Stimulated activated CD8-positive, alpha-beta memory T cell treated with anti-CD3 and anti-CD28 coated beads, Interleukin-4, amount 100 ng/mL, for 1 hour (primary cell): ENCODE data around the gene SPDYE2.
"Not testable (repeated sequence)": the region's sequence is repeated elsewhere in the genome, so short reads cannot be mapped to it uniquely, and the experiment has no call there.

ENCODE experiments used
- DNase-seq, 2 donors: peaks; one replicate each; pipeline ENCODE4 v3.0.0-alpha.2; 2020; ENCODE audit warnings: low read depth in 2 of 2, low spot score in 1 of 2

The SPDYE2 gene, protein sequence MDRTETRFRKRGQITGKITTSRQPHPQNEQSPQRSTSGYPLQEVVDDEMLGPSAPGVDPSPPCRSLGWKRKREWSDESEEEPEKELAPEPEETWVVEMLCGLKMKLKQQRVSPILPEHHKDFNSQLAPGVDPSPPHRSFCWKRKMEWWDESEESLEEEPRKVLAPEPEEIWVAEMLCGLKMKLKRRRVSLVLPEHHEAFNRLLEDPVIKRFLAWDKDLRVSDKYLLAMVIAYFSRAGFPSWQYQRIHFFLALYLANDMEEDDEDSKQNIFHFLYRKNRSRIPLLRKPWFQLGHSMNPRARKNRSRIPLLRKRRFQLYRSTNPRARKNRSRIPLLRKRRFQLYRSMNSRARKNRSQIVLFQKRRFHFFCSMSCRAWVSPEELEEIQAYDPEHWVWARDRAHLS

DNA sequence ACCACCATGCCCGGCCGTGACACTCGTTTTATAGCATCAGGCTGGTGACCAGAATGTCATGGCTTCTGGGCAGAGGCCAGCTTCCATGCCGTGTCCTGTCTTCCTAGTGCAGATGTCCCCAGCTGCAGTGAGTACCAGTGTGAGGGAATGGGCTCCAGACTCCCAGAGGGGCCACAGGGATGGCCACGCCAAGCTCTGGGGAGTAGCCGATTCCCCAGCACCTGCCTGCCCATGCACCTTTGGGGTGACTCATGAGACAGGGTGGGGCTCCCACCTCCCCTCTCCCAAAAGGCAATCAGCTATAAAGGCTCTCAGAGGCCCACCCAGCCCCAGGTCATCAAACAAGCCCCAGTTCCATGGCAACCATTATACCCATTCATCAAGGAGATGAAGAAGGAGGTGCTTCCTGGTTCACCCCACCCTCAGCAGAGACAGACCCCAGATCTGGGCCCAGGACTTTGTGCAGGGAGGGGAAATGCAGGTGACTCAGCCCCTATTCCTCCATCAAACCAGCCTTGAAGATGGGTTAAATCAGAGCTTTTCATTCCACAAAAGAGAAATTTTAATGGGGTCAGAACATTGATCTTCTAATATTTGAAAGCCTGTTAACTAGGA, at the start of gene SPDYE2:
Gene SPDYE2, plus strand, starts transcription at position 419 of the 615 bp plus-strand sequence. CDS start 2,030 bp downstream, outside the sequence.
- DNase-seq = not testable (repeated sequence)

DNA sequence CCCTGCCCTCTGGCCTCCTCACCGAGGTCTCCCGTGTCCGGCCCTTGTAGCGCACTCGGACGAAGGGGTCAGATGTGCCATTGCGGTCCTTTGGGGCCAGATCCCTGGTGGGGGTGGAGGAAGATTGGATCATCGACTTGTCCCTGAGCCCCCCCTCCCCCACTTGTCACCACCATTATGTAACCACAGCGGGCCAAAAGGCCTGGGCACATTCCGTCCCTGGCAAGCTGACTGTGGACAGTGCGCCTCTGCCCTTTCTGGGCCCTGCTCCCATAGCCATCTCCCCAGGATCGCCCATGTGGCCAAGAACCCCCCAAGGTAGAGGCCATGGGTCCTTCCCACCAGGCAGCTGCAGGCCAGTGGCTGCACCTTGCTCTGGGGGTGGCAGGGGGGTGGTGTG, 47.9 kb upstream of the SPDYE2 start:
- DNase-seq = not testable (repeated sequence)

DNA sequence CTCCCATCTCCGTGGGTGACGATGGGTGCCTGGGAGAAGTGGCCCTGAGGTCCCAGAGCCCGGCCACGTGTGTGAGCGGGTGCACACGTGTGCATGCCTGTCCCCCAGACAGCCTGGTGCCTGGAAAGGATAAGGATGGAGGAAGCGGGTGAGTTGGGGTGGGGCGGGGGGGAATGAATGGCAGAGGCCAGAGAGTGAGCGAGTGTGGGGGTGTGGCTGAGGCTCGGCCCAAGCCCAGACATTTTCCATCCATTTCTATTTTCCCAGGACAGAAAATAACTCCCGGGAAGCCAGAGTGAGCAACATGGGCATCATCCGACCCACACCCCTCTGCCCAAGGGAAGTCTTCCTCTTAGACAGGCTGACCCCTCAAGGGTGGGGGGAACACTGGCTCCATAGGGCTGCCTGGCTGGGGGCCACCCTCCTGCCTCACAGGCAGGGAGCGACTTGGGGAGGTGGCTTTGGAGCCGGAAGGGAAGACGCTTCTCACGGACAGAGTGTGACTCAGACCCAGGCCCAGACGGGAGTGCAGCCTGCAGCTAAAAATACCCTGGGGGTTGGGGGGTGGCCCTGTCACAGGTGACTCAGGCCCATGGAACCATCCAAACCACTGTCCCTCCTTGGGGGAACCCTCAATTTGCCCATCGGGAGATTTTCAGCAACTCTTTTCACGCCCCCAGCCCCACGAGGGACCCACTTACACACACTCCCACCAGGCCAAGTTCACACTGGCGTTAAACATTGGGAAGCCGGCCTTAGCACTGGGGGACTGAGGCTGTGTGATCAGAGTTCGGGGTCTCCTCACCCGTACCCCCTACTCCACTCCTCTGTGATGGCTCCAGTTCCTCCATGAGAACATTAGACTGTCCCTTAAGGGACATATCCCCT, 45.5 kb upstream of the SPDYE2 start:
- DNase-seq = not testable (repeated sequence)

DNA sequence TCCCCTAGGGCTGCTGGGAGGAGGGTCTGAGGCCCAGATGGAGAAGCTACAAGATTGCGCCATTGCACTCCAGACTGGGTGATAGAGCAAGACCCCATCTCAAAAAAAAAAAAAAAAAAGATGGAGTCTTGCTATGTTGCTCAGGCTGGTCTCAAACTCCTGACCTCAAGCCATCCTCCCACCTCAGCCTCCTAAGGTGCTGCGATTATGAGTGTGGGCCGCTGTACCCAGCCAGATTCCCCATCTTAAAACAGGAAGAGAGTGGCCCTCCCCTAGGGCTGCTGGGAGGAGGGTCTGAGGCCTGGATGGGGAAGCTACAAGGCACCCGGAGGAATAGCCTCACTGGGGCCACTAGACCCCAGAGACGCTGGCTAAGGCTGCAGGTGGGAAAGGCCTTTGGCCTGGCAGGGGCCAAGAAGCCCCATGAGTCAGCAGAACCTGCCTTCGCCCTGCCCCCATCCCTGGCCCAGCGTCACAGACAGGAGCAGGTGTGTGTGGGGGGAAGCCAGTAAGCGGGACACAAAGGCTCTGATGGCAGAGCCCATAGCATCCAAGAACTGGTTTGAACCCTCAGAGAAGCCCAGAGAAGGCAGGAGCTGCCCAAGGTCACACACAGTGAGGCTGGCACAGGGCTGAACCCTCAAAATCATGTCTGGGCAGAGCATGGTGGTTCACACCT, 43.5 kb upstream of the SPDYE2 start:
- DNase-seq = not testable (repeated sequence)

DNA sequence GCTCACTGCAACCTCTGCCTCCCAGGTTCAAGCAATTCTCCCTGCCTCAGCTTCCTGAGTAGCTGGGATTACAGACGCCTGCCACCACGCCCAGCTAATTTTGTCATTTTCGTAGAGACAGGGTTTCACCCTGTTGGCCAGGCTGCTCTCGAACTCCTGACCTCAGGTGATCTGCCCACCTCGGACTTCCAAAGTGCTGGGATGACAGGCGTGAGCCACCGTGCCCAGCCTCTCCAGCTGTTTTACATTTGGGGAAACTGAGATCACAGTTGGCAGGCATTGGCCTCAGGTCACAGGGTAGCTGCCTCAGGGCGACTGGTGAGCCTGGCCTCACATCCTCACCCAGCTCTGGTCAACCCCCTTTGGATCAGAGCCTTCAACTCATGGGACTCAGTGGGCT, 40.5 kb upstream of the SPDYE2 start:
- not testable (repeated sequence) for DNase-seq

DNA sequence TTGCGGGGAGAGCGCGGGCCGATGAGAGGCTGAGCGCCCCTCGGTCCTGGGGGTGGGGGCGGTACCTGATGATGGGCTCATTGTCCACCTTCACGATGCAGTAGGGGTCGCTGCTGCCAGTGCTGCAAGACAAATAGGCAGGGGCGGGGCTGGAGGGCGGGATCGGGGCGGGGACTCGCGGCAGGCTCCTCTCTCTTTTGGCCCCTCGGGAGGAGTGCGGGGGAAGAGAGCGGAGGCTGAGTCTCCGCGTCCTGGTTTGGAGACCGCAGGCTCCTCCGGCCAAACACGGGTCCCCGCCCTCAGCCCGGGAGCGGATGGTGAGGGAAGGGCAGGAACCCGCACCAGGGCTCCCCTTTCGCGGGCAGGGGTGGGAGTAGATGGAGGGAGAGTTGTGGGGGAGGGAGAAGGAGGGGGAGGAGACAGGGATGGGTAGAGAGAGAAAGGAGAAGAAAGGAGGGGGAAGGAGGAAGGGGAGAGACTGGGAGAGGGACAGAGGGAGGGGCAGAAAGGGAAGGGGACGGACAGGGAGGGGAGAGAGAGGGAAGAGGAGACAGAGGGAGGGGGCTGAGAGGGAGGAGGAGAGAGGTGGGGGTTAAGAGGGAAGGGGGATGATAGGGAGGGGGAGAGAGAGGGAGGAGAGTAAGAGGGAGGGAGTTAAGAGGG, 39.0 kb upstream of the SPDYE2 start:
- not testable (repeated sequence) for DNase-seq

DNA sequence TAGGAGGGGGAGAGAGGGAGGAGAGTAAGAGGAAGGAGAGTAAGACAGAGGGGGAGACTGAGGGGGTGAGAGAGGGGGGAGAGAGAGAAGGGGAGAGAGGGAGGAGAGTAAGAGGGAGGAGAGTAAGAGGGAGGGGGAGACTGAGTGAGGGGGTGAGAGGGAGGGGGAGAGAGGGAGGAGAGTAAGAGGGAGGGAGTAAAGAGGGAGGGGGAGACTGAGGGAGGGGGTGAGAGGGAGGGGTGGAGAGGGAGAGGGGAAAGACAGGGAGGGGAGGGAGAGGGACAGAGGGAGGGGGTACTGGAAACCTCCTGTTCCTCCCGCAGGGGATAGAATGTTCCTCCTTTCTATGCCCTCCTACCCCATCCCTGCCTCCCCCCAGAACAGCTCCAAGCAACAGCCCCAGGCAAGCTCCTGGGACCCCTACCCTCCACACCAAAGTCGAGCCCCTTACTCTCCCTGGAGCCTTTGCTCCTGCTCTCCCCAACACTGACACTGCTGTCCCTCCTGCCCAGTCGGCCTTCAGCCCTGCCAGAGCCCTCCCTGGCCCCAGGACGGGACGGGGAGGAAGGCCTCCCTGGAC, 38.3 kb upstream of the SPDYE2 start:
- not testable (repeated sequence) for DNase-seq

DNA sequence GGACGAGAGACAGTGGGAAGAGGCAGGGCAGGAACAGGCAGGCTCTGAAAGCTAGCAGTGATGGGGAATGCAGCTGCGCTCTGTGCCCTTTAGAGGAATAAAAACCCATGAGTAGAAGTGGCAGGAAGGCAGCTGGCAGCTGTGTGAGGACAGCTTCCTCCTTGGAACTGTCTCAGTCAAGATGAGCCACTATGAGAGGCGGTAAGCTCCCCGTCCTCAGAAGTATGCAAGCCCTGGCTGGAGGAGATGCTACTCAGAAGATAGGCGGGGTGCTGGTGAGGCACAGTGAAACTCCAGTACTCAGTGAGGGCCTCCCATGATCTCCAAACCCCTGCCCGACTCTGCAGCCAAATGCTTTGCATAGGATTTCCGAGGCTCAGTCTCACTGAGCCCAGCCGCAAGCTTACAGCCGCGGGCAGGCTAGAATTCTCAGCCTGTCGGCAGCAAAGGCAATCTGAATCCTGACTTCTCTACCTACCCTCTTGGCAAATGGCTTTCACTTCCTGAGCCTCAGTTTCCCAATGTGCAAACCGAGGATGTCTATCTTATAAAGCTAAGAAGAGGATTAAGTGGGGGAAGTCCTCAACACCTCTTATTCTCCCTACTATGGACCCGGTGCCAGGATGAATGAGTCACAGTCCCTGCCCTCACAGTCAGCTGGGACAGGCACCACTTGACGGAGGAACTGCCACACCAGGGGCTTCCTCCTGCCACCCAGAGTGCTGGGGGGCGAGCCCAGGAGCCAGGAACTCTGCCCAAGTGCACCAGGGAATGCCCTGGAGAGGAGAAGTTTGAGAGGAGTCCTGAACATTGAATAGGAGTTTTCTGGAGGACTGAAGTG, 35.9 kb upstream of the SPDYE2 start:
- not testable (repeated sequence) for DNase-seq

DNA sequence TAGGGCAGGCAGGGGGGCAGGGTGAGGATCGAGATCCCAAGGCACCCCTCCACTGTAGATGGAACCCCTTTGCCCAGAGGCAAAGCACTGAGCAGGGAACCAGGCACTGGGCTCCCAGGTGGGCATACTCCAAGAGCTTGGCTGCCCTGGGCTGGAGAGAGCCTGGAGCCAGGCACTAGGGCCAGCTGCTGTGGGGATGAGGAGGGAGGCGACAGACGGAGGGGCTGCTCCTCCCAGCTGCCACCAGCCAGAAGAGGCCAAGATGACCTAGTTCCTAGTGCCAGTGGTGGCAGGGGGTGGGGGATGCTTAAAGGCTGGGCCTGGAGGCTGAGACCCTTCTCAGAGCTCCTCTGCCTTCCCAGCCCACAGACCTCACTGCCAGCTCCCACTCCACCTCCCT, 35.1 kb upstream of the SPDYE2 start:
- DNase-seq = not testable (repeated sequence)

DNA sequence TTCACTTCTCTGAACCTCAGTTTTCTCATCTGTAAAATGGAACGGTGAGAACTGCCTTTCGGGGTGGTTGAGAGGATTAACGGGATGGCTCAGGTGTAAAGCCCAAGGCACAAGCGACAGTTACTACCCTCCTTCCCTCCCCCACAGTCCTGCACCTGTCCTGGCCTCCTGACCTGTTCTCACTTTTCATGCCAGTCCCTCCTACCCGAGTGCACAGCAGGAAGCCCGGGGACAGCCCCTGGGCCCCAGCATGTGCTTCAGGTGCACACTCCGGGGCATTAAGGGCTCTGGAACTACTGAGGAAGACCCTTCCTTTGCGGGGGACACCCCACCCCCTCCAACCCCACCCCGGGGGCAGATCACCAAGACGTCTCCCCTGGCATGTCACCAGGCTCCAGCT, 34.1 kb upstream of the SPDYE2 start:
- DNase-seq = not testable (repeated sequence)

DNA sequence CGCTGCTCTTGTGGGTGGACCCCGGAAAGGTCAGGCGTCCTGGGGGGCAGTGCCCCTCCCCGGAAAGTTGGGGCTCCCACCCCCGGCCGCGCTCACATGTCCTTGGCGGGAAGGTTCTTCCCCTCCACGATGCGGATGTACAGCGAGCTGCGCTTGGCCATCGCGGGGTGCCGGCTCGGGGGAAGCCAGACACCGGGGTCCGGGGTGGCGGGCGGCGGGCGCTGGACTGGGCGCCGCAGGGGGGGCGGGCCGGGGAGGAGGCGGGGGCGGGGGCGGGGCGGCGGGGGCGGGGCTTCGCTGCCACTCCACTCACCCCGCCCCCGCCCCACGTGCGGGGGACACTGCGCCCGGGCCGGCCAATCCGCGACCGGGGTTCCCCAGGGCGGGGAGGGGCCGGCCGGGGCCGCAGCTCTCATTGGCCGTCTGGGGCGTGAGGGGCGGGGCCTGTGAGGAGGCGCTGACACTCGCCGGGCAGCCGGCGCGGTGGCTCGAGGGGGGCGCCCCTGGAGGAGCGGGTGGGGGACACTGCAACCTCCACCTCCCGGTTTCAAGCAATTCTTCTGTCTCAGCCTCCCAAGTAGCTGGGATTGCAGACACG, 33.4 kb upstream of the SPDYE2 start, which contains the start of gene RASA4B:
Gene RASA4B, minus strand, starts transcription at position 228 of the 598 bp plus-strand sequence. Its CDS starts 67 bp downstream, at position 161.
- not testable (repeated sequence) for DNase-seq

DNA sequence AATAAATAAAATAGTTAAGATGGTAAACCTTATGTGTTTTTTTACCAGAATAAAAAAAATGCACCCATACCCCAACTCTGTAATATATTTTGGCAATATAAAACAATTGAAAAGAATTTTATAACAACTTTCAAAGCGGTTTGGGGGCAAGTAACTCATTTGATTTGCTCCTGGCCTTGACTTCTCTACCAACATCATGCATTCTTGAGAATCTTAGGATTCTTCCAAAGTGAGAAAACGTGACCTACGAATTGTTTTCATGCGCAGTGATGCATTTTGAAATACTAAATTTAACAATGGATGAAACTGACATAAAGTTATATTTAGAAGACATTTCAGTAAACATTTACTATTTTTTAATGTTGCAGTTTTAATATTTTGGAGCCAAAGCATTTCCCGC, 30.2 kb upstream of the SPDYE2 start:
- DNase-seq = not testable (repeated sequence)

DNA sequence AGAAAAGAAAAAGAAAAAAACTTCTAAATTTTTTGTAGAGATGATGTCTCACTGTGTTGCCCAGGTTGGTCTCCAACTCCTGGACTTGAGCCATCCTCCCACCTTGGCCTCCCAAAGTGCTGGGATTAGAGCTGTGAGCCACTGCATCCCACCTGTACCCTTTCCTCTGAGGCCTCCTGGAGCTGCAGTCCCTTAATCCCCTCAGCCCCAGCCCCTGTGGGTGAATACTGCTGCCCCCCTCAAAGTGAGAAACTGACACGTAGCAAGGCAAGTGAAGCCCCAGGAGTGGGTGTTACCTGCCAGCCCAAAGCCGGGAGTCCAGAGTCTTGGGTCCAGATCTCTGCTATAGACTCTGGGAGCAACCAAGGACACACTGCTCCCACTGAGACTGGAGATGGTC, 26.2 kb upstream of the SPDYE2 start:
- DNase-seq = not testable (repeated sequence)

DNA sequence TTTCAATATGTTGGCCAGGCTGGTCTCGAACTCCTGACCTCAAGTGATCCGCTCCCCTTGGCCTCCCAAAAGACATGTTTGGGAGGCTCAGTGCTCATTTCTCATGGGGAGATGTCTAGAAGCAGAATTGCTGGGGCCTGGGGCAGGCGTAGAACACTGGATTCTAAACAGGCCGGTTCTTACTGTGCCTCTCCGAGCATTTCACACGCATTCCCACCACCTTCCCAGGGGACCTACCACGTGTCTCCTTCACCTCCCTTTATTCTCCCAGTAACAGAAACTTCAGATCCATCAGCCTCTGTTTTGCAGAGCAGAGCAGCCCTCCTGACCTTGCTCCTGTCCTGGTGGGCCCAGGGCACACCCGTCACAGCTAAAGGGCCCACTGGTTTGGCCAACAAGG, 23.8 kb upstream of the SPDYE2 start:
- not testable (repeated sequence) for DNase-seq

DNA sequence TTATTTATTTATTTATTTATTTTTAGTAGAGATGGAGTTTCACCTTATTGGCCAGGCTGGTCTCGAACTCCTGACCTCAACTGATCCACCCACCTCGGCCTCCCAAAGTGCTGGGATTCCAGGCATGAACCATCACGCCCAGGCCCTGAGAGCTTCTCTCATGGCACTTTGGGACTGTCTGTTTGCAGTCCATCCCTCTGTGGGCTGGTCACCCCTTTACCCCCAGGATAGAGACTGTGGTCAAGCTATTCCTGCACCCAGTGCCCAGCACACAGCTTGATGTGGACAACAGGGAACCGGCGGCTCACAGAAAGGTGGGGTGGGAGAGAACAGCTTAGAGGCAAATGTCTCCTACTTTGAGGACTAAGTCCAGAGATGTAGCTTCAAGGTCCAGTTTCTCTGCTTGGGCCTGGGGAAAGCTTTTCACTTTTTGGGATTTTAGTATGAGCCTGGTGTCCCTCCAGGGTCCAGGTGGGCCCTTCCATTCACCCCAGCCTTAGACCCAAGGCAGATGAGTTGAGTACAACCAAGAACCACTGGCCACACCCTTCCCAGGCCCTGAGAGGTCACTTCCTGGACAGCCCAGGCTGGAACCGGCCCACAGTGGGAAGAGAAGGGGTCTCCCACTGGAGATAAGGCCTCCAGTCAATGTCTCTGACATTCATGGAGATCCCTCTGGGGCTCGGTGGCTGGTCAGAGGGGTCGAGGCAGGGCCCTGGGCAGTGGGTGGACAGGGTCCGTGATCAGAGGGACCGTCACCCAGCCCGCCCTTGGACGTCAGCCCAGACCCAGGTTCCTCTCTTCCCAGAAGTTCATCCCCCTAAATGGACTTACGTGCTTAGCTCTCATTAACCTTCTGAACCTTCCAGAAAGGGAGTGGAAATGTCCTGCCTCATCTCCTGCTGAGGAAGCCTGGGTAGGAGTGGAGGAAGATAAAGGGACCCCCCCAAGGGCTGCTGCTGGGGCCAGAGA, 22.9 kb upstream of the SPDYE2 start:
- DNase-seq = not testable (repeated sequence)

DNA sequence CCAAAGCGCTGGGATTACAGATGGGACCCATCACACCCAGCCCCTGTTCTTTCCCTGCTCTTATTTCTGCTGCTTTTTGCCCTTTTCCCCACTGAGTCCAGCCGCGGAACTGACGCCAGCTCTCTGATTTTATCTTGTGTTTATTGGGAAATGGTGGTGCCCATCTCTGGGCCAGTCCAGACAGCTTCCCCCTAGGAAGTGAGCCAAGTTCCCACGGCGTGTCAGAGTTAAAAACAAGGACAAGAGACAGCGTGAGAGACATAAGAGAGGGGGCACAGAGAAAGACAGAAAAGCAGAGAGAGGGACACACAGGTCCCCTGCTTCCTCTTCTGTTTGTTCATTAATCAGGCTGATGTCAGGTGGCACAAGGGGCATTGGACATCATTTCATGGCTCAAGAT, 19.4 kb upstream of the SPDYE2 start:
- DNase-seq = not testable (repeated sequence)

DNA sequence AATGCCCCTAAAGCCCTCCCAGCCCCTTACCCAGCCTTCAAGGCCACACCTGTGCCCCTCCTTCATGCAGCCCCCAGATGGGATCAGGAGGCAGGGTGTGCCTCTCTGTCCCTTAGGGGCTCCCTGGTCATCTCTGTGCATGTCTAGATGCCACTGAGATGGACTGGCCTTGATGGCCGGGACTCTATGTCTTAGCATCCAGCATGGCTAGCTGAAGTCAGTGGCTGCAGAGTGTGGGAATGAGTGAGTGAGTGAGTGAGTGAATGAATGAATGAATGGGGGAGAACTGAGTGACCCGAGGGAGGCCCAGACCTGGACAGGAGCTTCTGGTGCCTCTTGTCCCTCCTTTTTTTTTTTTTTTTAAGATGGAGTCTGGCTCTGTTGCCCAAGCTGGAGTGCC, 18.9 kb upstream of the SPDYE2 start:
- not testable (repeated sequence) for DNase-seq
